ENCODE data around the gene MC2R.
"Not testable (repeated sequence)": the region's sequence is repeated elsewhere in the genome, so short reads cannot be mapped to it uniquely, and the experiment has no call there.

Gene MC2R

GRCh38 chr18:13888191-13888716 lies 27.1 kb downstream of the MC2R start:
- no peak overlapping the region for H3K4me3 ChIP-seq (ENCODE audit: low read length)
- H3K27me3 ChIP-seq (ENCODE audit: insufficient read depth, low read length) = no peaks in the 10 kb centered on the region
- H3K9me3 ChIP-seq (ENCODE audit: low read length) = no peaks in the 10 kb centered on the region
- H3K4me1 ChIP-seq (ENCODE audit: insufficient read depth, low read length) = peaks cover 2% of the 10 kb centered on the region
- no peaks in the 10 kb centered on the region for H3K36me3 ChIP-seq (ENCODE audit: insufficient read depth, low read length)
- no peak overlapping the region for H2AFZ ChIP-seq (ENCODE audit: low read depth, low read length)

- peaks cover 2% of the 10 kb centered on the region for H3K4me1 ChIP-seq (ENCODE audit: insufficient read depth, low read length)
- no peaks in the 10 kb centered on the region for H3K27me3 ChIP-seq (ENCODE audit: insufficient read depth, low read length)
- no peaks in the 10 kb centered on the region for H3K36me3 ChIP-seq (ENCODE audit: insufficient read depth, low read length)
- H3K9me3 ChIP-seq (ENCODE audit: low read length) = no peaks in the 10 kb centered on the region
- H3K4me3 ChIP-seq (ENCODE audit: low read length) = no peak overlapping the region
- no peak overlapping the region for H2AFZ ChIP-seq (ENCODE audit: low read depth, low read length)
Observed at GRCh38 chr18:13885009-13885408, 30.3 kb downstream of the MC2R start.

GRCh38 chr18:13879937-13880336 lies 35.4 kb downstream of the MC2R start:
- no peaks in the 10 kb centered on the region for H3K4me1 ChIP-seq (ENCODE audit: insufficient read depth, low read length)
- no peak overlapping the region for H3K4me3 ChIP-seq (ENCODE audit: low read length)
- H3K9me3 ChIP-seq (ENCODE audit: low read length) = no peaks in the 10 kb centered on the region
- no peak overlapping the region for H2AFZ ChIP-seq (ENCODE audit: low read depth, low read length)
- H3K36me3 ChIP-seq (ENCODE audit: insufficient read depth, low read length) = no peaks in the 10 kb centered on the region
- H3K27me3 ChIP-seq (ENCODE audit: insufficient read depth, low read length) = no peaks in the 10 kb centered on the region

- Histone ChIP-seq H3K27me3 (ENCODE audit: insufficient read depth, low read length) (no peaks in the 10 kb centered on the region), H3K4me1 (ENCODE audit: insufficient read depth, low read length) (no peaks in the 10 kb centered on the region), H3K4me3 (ENCODE audit: low read length) (no peak overlapping the region), H3K9me3 (ENCODE audit: low read length) (no peaks in the 10 kb centered on the region), H2AFZ (ENCODE audit: low read depth, low read length) (no peak overlapping the region), H3K36me3 (ENCODE audit: insufficient read depth, low read length) (no peaks in the 10 kb centered on the region)
Observed at GRCh38 chr18:13879492-13879891, 35.8 kb downstream of the MC2R start.

GRCh38 chr18:13878857-13879256 lies 36.5 kb downstream of the MC2R start:
- Histone ChIP-seq H3K36me3 (ENCODE audit: insufficient read depth, low read length) (no peaks in the 10 kb centered on the region), H3K4me3 (ENCODE audit: low read length) (no peak overlapping the region), H3K27me3 (ENCODE audit: insufficient read depth, low read length) (no peaks in the 10 kb centered on the region), H3K9me3 (ENCODE audit: low read length) (no peaks in the 10 kb centered on the region), H2AFZ (ENCODE audit: low read depth, low read length) (no peak overlapping the region), H3K4me1 (ENCODE audit: insufficient read depth, low read length) (no peaks in the 10 kb centered on the region)

GRCh38 chr18:13877157-13877556 lies 38.2 kb downstream of the MC2R start:
- no peaks in the 10 kb centered on the region for H3K36me3 ChIP-seq (ENCODE audit: insufficient read depth, low read length)
- H3K9me3 ChIP-seq (ENCODE audit: low read length) = no peaks in the 10 kb centered on the region
- no peaks in the 10 kb centered on the region for H3K4me1 ChIP-seq (ENCODE audit: insufficient read depth, low read length)
- H3K4me3 ChIP-seq (ENCODE audit: low read length) = no peak overlapping the region
- no peak overlapping the region for H2AFZ ChIP-seq (ENCODE audit: low read depth, low read length)
- peaks cover 9% of the 10 kb centered on the region for H3K27me3 ChIP-seq (ENCODE audit: insufficient read depth, low read length)

GRCh38 chr18:13874558-13874957 lies 40.8 kb downstream of the MC2R start:
- Histone ChIP-seq H3K27me3 (ENCODE audit: insufficient read depth, low read length) (peaks cover 30% of the 10 kb centered on the region), H2AFZ (ENCODE audit: low read depth, low read length) (no peak overlapping the region), H3K4me1 (ENCODE audit: insufficient read depth, low read length) (no peaks in the 10 kb centered on the region), H3K9me3 (ENCODE audit: low read length) (no peaks in the 10 kb centered on the region), H3K4me3 (ENCODE audit: low read length) (no peak overlapping the region), H3K36me3 (ENCODE audit: insufficient read depth, low read length) (no peaks in the 10 kb centered on the region)

GRCh38 chr18:13872932-13873331 lies 42.4 kb downstream of the MC2R start:
- Histone ChIP-seq H3K4me3 (ENCODE audit: low read length) (no peak overlapping the region), H3K36me3 (ENCODE audit: insufficient read depth, low read length) (no peaks in the 10 kb centered on the region), H3K4me1 (ENCODE audit: insufficient read depth, low read length) (no peaks in the 10 kb centered on the region), H3K27me3 (ENCODE audit: insufficient read depth, low read length) (peaks cover 42% of the 10 kb centered on the region), H2AFZ (ENCODE audit: low read depth, low read length) (no peak overlapping the region), H3K9me3 (ENCODE audit: low read length) (no peaks in the 10 kb centered on the region)

- no peaks in the 10 kb centered on the region for H3K4me1 ChIP-seq (ENCODE audit: insufficient read depth, low read length)
- peaks cover 46% of the 10 kb centered on the region for H3K27me3 ChIP-seq (ENCODE audit: insufficient read depth, low read length)
- no peaks in the 10 kb centered on the region for H3K36me3 ChIP-seq (ENCODE audit: insufficient read depth, low read length)
- no peak overlapping the region for H3K4me3 ChIP-seq (ENCODE audit: low read length)
- H3K9me3 ChIP-seq (ENCODE audit: low read length) = no peaks in the 10 kb centered on the region
- no peak overlapping the region for H2AFZ ChIP-seq (ENCODE audit: low read depth, low read length)
Observed at GRCh38 chr18:13872373-13872772, 43.0 kb downstream of the MC2R start.

- no peaks in the 10 kb centered on the region for H3K9me3 ChIP-seq (ENCODE audit: low read length)
- H3K27me3 ChIP-seq (ENCODE audit: insufficient read depth, low read length) = peaks cover 48% of the 10 kb centered on the region
- no peak overlapping the region for H3K4me3 ChIP-seq (ENCODE audit: low read length)
Observed at GRCh38 chr18:13871701-13872100, 43.6 kb downstream of the MC2R start.

GRCh38 chr18:13868501-13869271 lies 46.6 kb downstream of the MC2R start:
- no peak overlapping the region for H2AFZ ChIP-seq (ENCODE audit: low read depth, low read length)
- no peaks in the 10 kb centered on the region for H3K9me3 ChIP-seq (ENCODE audit: low read length)
- H3K27me3 ChIP-seq (ENCODE audit: insufficient read depth, low read length) = peaks cover 51% of the 10 kb centered on the region
- H3K4me1 ChIP-seq (ENCODE audit: insufficient read depth, low read length) = no peaks in the 10 kb centered on the region
- no peak overlapping the region for H3K4me3 ChIP-seq (ENCODE audit: low read length)
- H3K36me3 ChIP-seq (ENCODE audit: insufficient read depth, low read length) = no peaks in the 10 kb centered on the region

More at GRCh38 chr18:13871701-13872100, 43.6 kb downstream of the MC2R start:
- Histone ChIP-seq H2AFZ (ENCODE audit: low read depth, low read length) (no peak overlapping the region), H3K4me1 (ENCODE audit: insufficient read depth, low read length) (no peaks in the 10 kb centered on the region), H3K36me3 (ENCODE audit: insufficient read depth, low read length) (no peaks in the 10 kb centered on the region)

- not testable (repeated sequence) for H3K4me1 ChIP-seq (ENCODE audit: insufficient read depth, low read length); H3K4me3 ChIP-seq (ENCODE audit: low read length); H2AFZ ChIP-seq (ENCODE audit: low read depth, low read length); H3K27me3 ChIP-seq (ENCODE audit: insufficient read depth, low read length); H3K36me3 ChIP-seq (ENCODE audit: insufficient read depth, low read length); H3K9me3 ChIP-seq (ENCODE audit: low read length)
Observed at GRCh38 chr18:13862898-13863297, 52.4 kb downstream of the MC2R start.

- Histone ChIP-seq H3K36me3 (ENCODE audit: insufficient read depth, low read length) (no peaks in the 10 kb centered on the region), H3K27me3 (ENCODE audit: insufficient read depth, low read length) (no peaks in the 10 kb centered on the region), H3K4me1 (ENCODE audit: insufficient read depth, low read length) (no peaks in the 10 kb centered on the region), H3K9me3 (ENCODE audit: low read length) (no peaks in the 10 kb centered on the region), H3K4me3 (ENCODE audit: low read length) (no peak overlapping the region), H2AFZ (ENCODE audit: low read depth, low read length) (no peak overlapping the region)
Observed at GRCh38 chr18:13849791-13850190, 65.5 kb downstream of the MC2R start.

- Histone ChIP-seq H3K4me3 (ENCODE audit: low read length) (no peak overlapping the region), H3K36me3 (ENCODE audit: insufficient read depth, low read length) (no peaks in the 10 kb centered on the region), H3K9me3 (ENCODE audit: low read length) (no peaks in the 10 kb centered on the region), H3K27me3 (ENCODE audit: insufficient read depth, low read length) (no peaks in the 10 kb centered on the region), H3K4me1 (ENCODE audit: insufficient read depth, low read length) (no peaks in the 10 kb centered on the region), H2AFZ (ENCODE audit: low read depth, low read length) (no peak overlapping the region)
Observed at GRCh38 chr18:13836559-13836958, 78.8 kb downstream of the MC2R start.
